GM23338 (cell line): ENCODE results near the gene GHDC. TPM values are rescaled to one million over a fixed set of nuclear protein-coding genes. Genes with fewer than 3 reads are reported as not detected.
"Not testable (repeated sequence)": the region's sequence is repeated elsewhere in the genome, so short reads cannot be mapped to it uniquely, and the experiment has no call there.

ENCODE experiments used
- ATAC-seq: fragments of 200-7000 bp; cut with Tn5 transposase; 3 replicates; pipeline ENCODE4 v1.9.1; 2020
- DNase-seq: peaks from one replicate; pipeline ENCODE4 v3.0.0-alpha.2; 2015; ENCODE audit warnings: low spot score
- H2AFZ ChIP-seq: fragments of 200-600 bp; sonication (generic); 2 replicates; pipeline ENCODE4 v1.8.0; 2016; ENCODE audit warnings: antibody characterized with exemption, mild to moderate bottlenecking, moderate library complexity
- H3F3A ChIP-seq: fragments of 200-600 bp; sonication (generic); replicated peaks from 2 replicates; pipeline ENCODE4 v1.8.0; 2017; ENCODE audit warnings: antibody characterized with exemption, mixed run types, low read depth
- H3K27ac ChIP-seq: fragments of 200-600 bp; sonication (generic); 2 replicates; pipeline ENCODE4 v1.6.1; 2016; ENCODE audit warnings: low read depth
- H3K27me3 ChIP-seq: fragments of 200-600 bp; sonication (generic); 2 replicates; pipeline ENCODE4 v1.8.0; 2016; ENCODE audit warnings: mild to moderate bottlenecking, mixed run types, moderate library complexity; ENCODE audit not compliant: insufficient read depth
- H3K36me3 ChIP-seq: fragments of 200-600 bp; sonication (generic); 2 replicates; pipeline ENCODE4 v1.8.0; 2016; ENCODE audit warnings: mild to moderate bottlenecking; ENCODE audit not compliant: insufficient read depth
- H3K4me1 ChIP-seq: fragments of 200-600 bp; sonication (generic); 2 replicates; pipeline ENCODE4 v1.8.0; 2016; ENCODE audit warnings: mild to moderate bottlenecking, moderate library complexity; ENCODE audit not compliant: insufficient read depth
- H3K4me2 ChIP-seq: fragments of 200-600 bp; sonication (generic); 2 replicates; pipeline ENCODE4 v1.7.1; 2017; ENCODE audit warnings: mixed run types
- H3K4me3 ChIP-seq: fragments of 200-600 bp; sonication (generic); 2 replicates; pipeline ENCODE4 v1.6.1; 2016; ENCODE audit warnings: mixed run types
- H3K79me2 ChIP-seq: fragments of 200-600 bp; sonication (generic); replicated peaks from 2 replicates; pipeline ENCODE4 v1.8.0; 2017; ENCODE audit warnings: mild to moderate bottlenecking; ENCODE audit not compliant: insufficient read depth
- H3K9me2 ChIP-seq: fragments of 200-600 bp; sonication (generic); 2 replicates; pipeline ENCODE4 v1.8.0; 2017; ENCODE audit not compliant: insufficient read depth
- H4K20me1 ChIP-seq: fragments of 200-600 bp; sonication (generic); replicated peaks from 2 replicates; pipeline ENCODE4 v1.8.0; 2017; ENCODE audit warnings: mild to moderate bottlenecking; ENCODE audit not compliant: insufficient read depth
- H3K27ac Mint-ChIP-seq: 2 replicates; pipeline ENCODE4 v1.8.0; 2020; ENCODE audit warnings: inconsistent platforms, mild to moderate bottlenecking, moderate library complexity, mixed read lengths
- H3K27me3 Mint-ChIP-seq: 3 replicates; pipeline ENCODE4 v1.8.0; 2022; ENCODE audit warnings: low read depth, mild to moderate bottlenecking, moderate library complexity, mixed read lengths, inconsistent platforms; ENCODE audit not compliant: insufficient read depth, poor library complexity
- H3K36me3 Mint-ChIP-seq: 3 replicates; pipeline ENCODE4 v1.8.0; 2021; ENCODE audit warnings: low read depth, mild to moderate bottlenecking, inconsistent platforms, moderate library complexity, mixed read lengths
- H3K4me1 Mint-ChIP-seq: 3 replicates; pipeline ENCODE4 v1.8.0; 2020; ENCODE audit warnings: mild to moderate bottlenecking, inconsistent platforms, mixed read lengths
- H3K4me3 Mint-ChIP-seq: 3 replicates; pipeline ENCODE4 v1.8.0; 2021; ENCODE audit warnings: moderate library complexity, mild to moderate bottlenecking, inconsistent platforms, mixed read lengths
- H3K9me3 Mint-ChIP-seq: 3 replicates; pipeline ENCODE4 v1.8.0; 2020; ENCODE audit warnings: moderate library complexity, mild to moderate bottlenecking, inconsistent platforms, mixed read lengths
- CTCF ChIP-seq, 2 experiments: fragments of 200-600 bp in 1 of 2; sonication (generic) in 1 of 2; conservative IDR thresholded peaks; 2 replicates each; pipeline versions ENCODE4 v1.5.1 to v1.6.1; 2016 to 2017; ENCODE audit warnings: antibody characterized with exemption in 2 of 2, low read depth in 2 of 2, mild to moderate bottlenecking in 2 of 2, moderate library complexity in 1 of 2
- EZH2 ChIP-seq: fragments of 200-600 bp; sonication (generic); IDR thresholded peaks from one replicate; pipeline ENCODE4 v1.8.0; 2017; ENCODE audit warnings: antibody characterized with exemption, mild to moderate bottlenecking, low read depth; ENCODE audit not compliant: unreplicated experiment
- EZH2phosphoT487 ChIP-seq: fragments of 200-600 bp; sonication (generic); IDR thresholded peaks from one replicate; pipeline ENCODE4 v1.8.1; 2018; ENCODE audit warnings: antibody characterized with exemption; ENCODE audit not compliant: unreplicated experiment
- NANOG ChIP-seq: IDR thresholded peaks from 2 replicates; pipeline ENCODE4 v1.6.1; 2016; ENCODE audit warnings: antibody characterized with exemption, borderline replicate concordance
- POLR2AphosphoS5 ChIP-seq: IDR thresholded peaks from 2 replicates; pipeline ENCODE4 v1.6.1; 2016; ENCODE audit warnings: antibody characterized with exemption, low read depth
- REST ChIP-seq: IDR thresholded peaks from one replicate; pipeline ENCODE4 v1.6.1; 2018; ENCODE audit warnings: antibody characterized with exemption; ENCODE audit not compliant: unreplicated experiment
- ZNF114 ChIP-seq: fragments of 250-450 bp; sonication (Bioruptor Pico); IDR thresholded peaks from 2 replicates; pipeline ENCODE4 v1.5.0; 2020; ENCODE audit warnings: mild to moderate bottlenecking, moderate library complexity
- ZNF331 ChIP-seq: fragments of 250-450 bp; sonication (Bioruptor Pico); IDR thresholded peaks from 2 replicates; pipeline ENCODE4 v1.5.0; 2020; ENCODE audit warnings: low read depth, mild to moderate bottlenecking, moderate library complexity
- polyA plus RNA-seq: library from polyadenylated mRNA; unstranded; fragments of >200 nt; fragmentation: Nextera tagmentation; extraction: Ambion mirVana; gene quantifications from 2 replicates; pipeline ENCODE4 v1.2.1, GENCODE V29; 2016
- total RNA-seq: library from RNA; depleted of rRNA; stranded (reverse); fragments of >200 nt; shearing (Covaris generic); gene quantifications from 2 replicates; pipeline ENCODE4 v1.2.3, GENCODE V29; 2014

Gene GHDC
- total and polyA plus RNA-seq, 2 experiments from 2014 or later: 4.0 to 13.8 TPM

DNA sequence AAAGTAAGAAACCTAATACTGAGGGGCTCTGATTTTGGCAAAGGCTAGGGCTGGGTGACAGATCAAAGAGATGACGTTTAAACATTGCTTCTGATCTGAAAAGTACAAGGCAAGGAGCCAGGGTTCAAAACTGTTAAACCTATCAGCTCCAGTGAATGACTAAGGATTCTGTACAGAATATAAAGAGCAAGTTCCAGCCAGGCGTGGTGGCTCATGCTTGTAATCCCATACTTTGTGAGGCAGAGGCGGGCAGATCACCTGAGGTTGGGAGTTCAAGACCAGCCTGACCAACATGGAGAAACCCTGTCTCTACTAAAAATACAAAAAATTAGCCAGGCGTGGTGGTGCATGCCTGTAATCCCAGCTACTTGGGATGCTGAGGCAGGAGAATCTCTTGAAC, 46.6 kb upstream of the GHDC start:
- H3K4me1 ChIP-seq, H3K36me3 ChIP-seq, DNase-seq, H3K27ac Mint-ChIP-seq, H2AFZ ChIP-seq, H3K9me2 ChIP-seq, H3K27ac ChIP-seq, H3K4me2 ChIP-seq, H3K27me3 Mint-ChIP-seq, H3K4me3 Mint-ChIP-seq, ATAC-seq, H3K36me3 Mint-ChIP-seq, H3K4me1 Mint-ChIP-seq, H3K9me3 Mint-ChIP-seq, H3K4me3 ChIP-seq, H3F3A ChIP-seq, H3K27me3 ChIP-seq: not testable (repeated sequence)
- H3K79me2 ChIP-seq: peaks cover 65% of the 10 kb centered on the region
- peaks cover 15% of the 10 kb centered on the region for H4K20me1 ChIP-seq

DNA sequence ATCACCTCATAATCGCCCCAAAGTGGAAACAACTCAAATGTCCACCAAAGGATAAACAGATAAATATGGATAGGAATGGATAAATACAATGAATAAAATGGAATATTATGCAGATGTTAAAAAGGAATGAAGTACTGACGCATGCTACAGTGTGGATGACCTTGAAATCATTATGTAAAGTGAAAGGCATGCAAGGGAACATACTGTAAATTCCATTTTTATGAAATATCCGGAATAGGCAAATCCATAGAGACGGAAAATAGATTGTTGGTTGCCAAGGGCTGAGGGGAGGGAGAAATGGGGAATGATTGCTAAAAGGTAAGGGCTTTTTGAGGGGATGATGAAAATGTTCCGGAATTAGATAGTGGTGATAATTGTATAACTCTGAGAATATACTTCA, 45.9 kb upstream of the GHDC start:
- no peak for DNase-seq

GRCh38 chr17:42239576-42239975, 45.3 kb upstream of the GHDC start:
- not testable (repeated sequence) for H3K27ac Mint-ChIP-seq, H3F3A ChIP-seq, ATAC-seq, H3K4me1 ChIP-seq, H3K9me3 Mint-ChIP-seq, H3K36me3 Mint-ChIP-seq, DNase-seq, H3K27me3 ChIP-seq, H3K4me3 Mint-ChIP-seq, H3K4me1 Mint-ChIP-seq, H2AFZ ChIP-seq, H3K27ac ChIP-seq, H3K36me3 ChIP-seq, H3K9me2 ChIP-seq, H3K27me3 Mint-ChIP-seq, H3K4me3 ChIP-seq, H3K4me2 ChIP-seq
- H3K79me2 ChIP-seq: peaks cover 56% of the 10 kb centered on the region
- H4K20me1 ChIP-seq: peaks cover 15% of the 10 kb centered on the region

More for the DNA sequence above, 45.9 kb upstream of the GHDC start:
- no peaks in the 10 kb centered on the region for H3K9me2 ChIP-seq
- Mint-ChIP-seq H3K4me3 (no peak overlapping the region), H3K4me1 (peaks cover 4% of the 10 kb centered on the region; the same call in 2 of the 3 replicates), H3K27ac (no peak overlapping the region), H3K9me3 (no peaks in the 10 kb centered on the region), H3K27me3 (no peaks in the 10 kb centered on the region), H3K36me3 (no peaks in the 10 kb centered on the region)
- no peak for TF ChIP-seq CTCF (conservative IDR thresholded peaks at IDR 0.05; ENCODE audit: low read depth in 2 of 2)
- TF ChIP-seq EZH2phosphoT487: no peak
- TF ChIP-seq NANOG: no peak
- no peaks in the 10 kb centered on the region; the same call in 1 of the 2 replicates for H3K4me1 ChIP-seq
- no peak overlapping the region for H3K4me2 ChIP-seq
- H3K79me2 ChIP-seq: peaks cover 58% of the 10 kb centered on the region
- H3K36me3 ChIP-seq: no peaks in the 10 kb centered on the region
- no peak for ATAC-seq
- H3F3A ChIP-seq: no peaks in the 10 kb centered on the region
- no peak overlapping the region for H3K4me3 ChIP-seq
- no peaks in the 10 kb centered on the region for H3K27me3 ChIP-seq
- no peak overlapping the region for H2AFZ ChIP-seq
- peaks cover 15% of the 10 kb centered on the region for H4K20me1 ChIP-seq
- no peak overlapping the region for H3K27ac ChIP-seq

GRCh38 chr17:42236760-42237159, 42.5 kb upstream of the GHDC start:
- Histone ChIP-seq H3K27ac (no peak overlapping the region), H3K9me2 (no peaks in the 10 kb centered on the region), H3K4me1 (no peaks in the 10 kb centered on the region), H3K36me3 (no peaks in the 10 kb centered on the region), H3K27me3 (no peaks in the 10 kb centered on the region), H3F3A (no peaks in the 10 kb centered on the region), H3K4me3 (no peak overlapping the region), H2AFZ (no peak overlapping the region), H4K20me1 (peaks cover 11% of the 10 kb centered on the region; the same call in 1 of the 2 replicates), H3K4me2 (no peak overlapping the region), H3K79me2 (peaks cover 55% of the 10 kb centered on the region)
- Mint-ChIP-seq H3K36me3 (no peaks in the 10 kb centered on the region), H3K27ac (no peak overlapping the region), H3K27me3 (peaks cover 2% of the 10 kb centered on the region), H3K4me3 (no peak overlapping the region), H3K9me3 (no peaks in the 10 kb centered on the region), H3K4me1 (no peaks in the 10 kb centered on the region)
- no peak for ATAC-seq
- DNase-seq: no peak
- TF ChIP-seq CTCF (conservative IDR thresholded peaks at IDR 0.05; ENCODE audit: low read depth in 2 of 2) (no peak), EZH2 (no peak), REST (no peak), POLR2AphosphoS5 (no peak), ZNF331 (no peak), ZNF114 (CRISPR knock-in tag) (no peak)
